ENCODE results near the gene RIC8A. TPM values are rescaled to one million over a fixed set of nuclear protein-coding genes. Genes with fewer than 3 reads are reported as not detected.

The RIC8A gene
- total and polyA plus RNA-seq, 9 of the 15 experiments (the other 6 are each of a cell fraction or from before 2014, with no cell fraction given) = 10.7 to 108 (median 72.1) TPM

- TF ChIP-seq SETDB1 (IDR thresholded peaks at IDR 0.05; ENCODE audit: low read length) (no peak), ZBTB40 (IDR thresholded peaks at IDR 0.05) (no peak), ZBTB40 (CRISPR knock-in tag; IDR thresholded peaks at IDR 0.05) (no peak), ZNF75A (CRISPR knock-in tag; IDR thresholded peaks at IDR 0.05) (no peak), ELF4 (CRISPR knock-in tag; IDR thresholded peaks at IDR 0.05) (no peak), SMARCA5 (IDR thresholded peaks at IDR 0.05) (no peak), TCF7L2 (IDR thresholded peaks at IDR 0.05; ENCODE audit: low read depth, low read length) (no peak), EGR1 (conservative IDR thresholded peaks at IDR 0.05) (no peak)
- peaks cover 67% of the 10 kb centered on the region for H3K79me2 ChIP-seq (ENCODE audit: control insufficient read depth, insufficient read depth, low read length)
- in situ Hi-C loops (cut with MboI) = no loop called here
- H3K27ac ChIP-seq (ENCODE audit: extremely low read depth, low read depth, low read length) = no peak overlapping the region
- 68% methylated on average over 1 of the region's 1 CpG for WGBS (ENCODE audit: insufficient coverage, low coverage, missing lambda C conversion rate)
- DNase-seq (ENCODE audit: extremely low read depth in 1 of 4, low spot score in 3 of 4) (no peak), ATAC-seq (no peak), FAIRE-seq (no peak)
- POLR2A ChIA-PET = no interaction called here
- H3K9me1 ChIP-seq (ENCODE audit: control insufficient read depth, insufficient read depth, low read length) = no peaks in the 10 kb centered on the region
- no TSS peak for BruUV-seq (replicated peaks)
- H3K36me3 ChIP-seq (ENCODE audit: control insufficient read depth, insufficient read depth, low read length) = peaks cover 70% of the 10 kb centered on the region
- H3K4me1 ChIP-seq (replicated peaks in 1 of 2; ENCODE audit: control insufficient read depth in 2 of 2, insufficient read depth in 2 of 2, low read length in 2 of 2) = peaks cover 13 to 15% of the 10 kb centered on the region in 2 experiments; a peak in 4 of 5 replicates
- CTCF ChIA-PET (ENCODE audit: low intra/inter-chr PET ratio) = no interaction called here
- H3K4me3 ChIP-seq = no peak overlapping the region
- no peak overlapping the region for H3K4me2 ChIP-seq (ENCODE audit: insufficient read depth, low read length)
- no peaks in the 10 kb centered on the region for H3K27me3 ChIP-seq (ENCODE audit: control insufficient read depth in 2 of 2, insufficient read depth in 2 of 2, low read length in 2 of 2)
- H2AFZ ChIP-seq (ENCODE audit: low read depth, low read length) = no peak overlapping the region
- no peaks in the 10 kb centered on the region for H3K9me3 ChIP-seq (replicated peaks; ENCODE audit: control insufficient read depth, insufficient read depth, low read depth, low read length)
- intact Hi-C loops (cut with micrococcal nuclease) = no loop called here
- no peak overlapping the region for H3K9ac ChIP-seq (ENCODE audit: insufficient read depth in 1 of 2, low read depth in 2 of 2, low read length in 2 of 2)
- H4K20me1 ChIP-seq (replicated peaks; ENCODE audit: control insufficient read depth, insufficient read depth, low read length) = peaks cover 10% of the 10 kb centered on the region; the same call in 1 of the 2 replicates
These were observed 32.8 kb downstream of the RIC8A start for GRCh38 chr11:240315-240714.
